22Rv1 (cell line): ENCODE results near the gene GPHN.

Experiments
- H3K27ac ChIP-seq: fragments of 450-650 bp; 2 replicates; pipeline ENCODE4 v1.5.1; 2017
- CTCF ChIP-seq: fragments of 450-650 bp; IDR thresholded peaks from 2 replicates; pipeline ENCODE4 v1.5.1; 2017; ENCODE audit warnings: mild to moderate bottlenecking
- ZFX ChIP-seq: fragments of 450-650 bp; IDR thresholded peaks from 2 replicates; pipeline ENCODE4 v1.6.1; 2017; ENCODE audit warnings: antibody characterized with exemption, borderline replicate concordance

Gene GPHN

GRCh38 chr14:67167420-67168109 lies 659.6 kb downstream of the GPHN start:
- no peak for TF ChIP-seq ZFX
- no peak overlapping the region for H3K27ac ChIP-seq

DNA sequence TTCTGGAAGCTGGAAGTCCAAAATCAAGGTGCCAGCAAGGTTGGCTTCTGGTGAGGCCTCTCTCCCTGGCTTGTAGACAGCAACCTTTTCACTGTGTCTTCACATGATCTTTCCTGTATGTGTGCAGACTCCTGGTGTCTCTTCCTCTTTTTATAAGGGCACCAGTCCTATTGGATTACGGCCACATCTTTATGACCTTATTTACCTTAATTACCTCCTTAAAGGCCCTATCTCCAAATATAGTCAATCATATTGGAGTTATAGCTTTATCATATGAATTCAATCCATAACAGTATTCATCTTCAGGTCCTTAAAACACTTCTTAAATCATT lies 660.1 kb downstream of the GPHN start:
- H3K27ac ChIP-seq = no peak overlapping the region
- TF ChIP-seq ZFX = no peak
- no peak for TF ChIP-seq CTCF

DNA sequence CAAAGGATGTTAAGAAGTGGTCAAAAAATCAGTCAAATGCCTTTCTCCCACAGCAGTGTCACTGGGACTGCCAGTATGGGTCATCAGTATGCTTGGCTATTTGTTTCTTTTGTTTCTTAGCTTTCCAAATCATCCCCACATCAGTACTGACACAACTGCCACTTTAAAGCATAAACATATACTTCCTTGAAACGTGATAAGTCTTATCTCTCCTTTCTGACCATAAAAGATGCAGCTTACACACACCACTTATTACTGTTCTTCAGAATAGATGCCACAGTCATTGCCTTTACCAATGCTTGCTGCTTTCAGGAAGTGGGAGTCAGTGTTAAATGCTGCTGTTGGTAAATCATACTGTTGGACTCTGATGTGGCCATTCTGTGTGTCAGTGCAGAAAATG lies 662.7 kb downstream of the GPHN start:
- TF ChIP-seq CTCF (no peak), ZFX (no peak)
- no peak overlapping the region for H3K27ac ChIP-seq

DNA sequence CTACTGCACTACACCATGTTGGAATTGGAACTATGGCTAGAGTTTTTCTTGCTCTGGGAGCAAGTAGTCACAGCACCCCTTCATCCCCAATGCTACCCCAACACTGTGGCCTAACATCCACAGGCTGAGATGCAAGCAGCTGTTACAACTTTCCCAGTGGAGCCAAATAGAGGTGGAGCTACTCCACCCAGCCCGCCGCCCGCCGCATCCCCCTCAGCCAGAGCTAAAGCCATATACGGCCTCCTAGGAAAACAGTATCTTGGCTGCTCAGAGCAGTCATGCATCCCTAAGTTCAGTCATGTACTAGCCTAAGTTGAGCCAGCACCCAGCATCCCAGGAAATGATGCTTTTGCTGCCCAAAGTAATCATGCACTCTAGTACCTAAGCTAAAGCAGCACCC lies 664.1 kb downstream of the GPHN start:
- TF ChIP-seq ZFX = no peak
- no peak for TF ChIP-seq CTCF
- H3K27ac ChIP-seq = no peak overlapping the region

DNA sequence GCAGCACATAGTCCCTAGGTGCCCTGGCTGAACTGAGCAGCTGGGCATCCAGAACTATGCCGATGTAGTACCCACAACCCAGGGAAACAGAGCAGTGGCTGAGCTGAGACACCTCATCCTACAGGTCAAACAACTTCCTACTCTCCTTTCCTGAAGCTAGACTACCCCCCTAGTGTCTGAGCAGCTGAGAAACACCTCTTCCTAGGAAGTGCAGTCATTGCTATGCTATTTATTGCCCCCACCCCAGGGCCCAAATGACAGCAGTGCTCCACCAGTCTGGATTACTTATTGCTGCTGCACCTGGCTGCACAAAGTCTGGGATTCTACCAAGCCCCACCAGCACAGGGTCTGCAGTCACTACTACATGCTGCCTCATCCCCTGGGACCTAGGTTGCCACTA lies 664.6 kb downstream of the GPHN start:
- TF ChIP-seq CTCF = no peak
- TF ChIP-seq ZFX = no peak
- no peak overlapping the region for H3K27ac ChIP-seq

DNA sequence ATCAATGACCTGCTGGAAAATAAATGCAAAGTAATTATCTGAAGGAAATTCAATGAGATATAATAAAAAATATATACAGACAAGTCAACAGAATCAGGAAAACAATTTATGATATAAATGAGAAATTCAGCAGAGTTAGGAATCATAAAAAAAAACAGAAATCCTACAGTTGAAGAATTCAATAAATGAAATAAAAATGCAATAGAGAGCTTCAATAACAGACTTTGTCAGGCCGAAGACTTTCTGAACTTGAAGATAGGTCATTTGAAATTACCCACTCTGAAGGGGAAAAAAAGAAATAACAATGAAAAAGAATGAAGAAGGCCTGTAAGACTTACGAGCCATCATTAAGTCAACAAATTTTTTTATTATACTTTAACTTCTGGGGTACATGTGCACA lies 665.8 kb downstream of the GPHN start:
- no peak overlapping the region for H3K27ac ChIP-seq
- TF ChIP-seq ZFX (no peak), CTCF (no peak)

DNA sequence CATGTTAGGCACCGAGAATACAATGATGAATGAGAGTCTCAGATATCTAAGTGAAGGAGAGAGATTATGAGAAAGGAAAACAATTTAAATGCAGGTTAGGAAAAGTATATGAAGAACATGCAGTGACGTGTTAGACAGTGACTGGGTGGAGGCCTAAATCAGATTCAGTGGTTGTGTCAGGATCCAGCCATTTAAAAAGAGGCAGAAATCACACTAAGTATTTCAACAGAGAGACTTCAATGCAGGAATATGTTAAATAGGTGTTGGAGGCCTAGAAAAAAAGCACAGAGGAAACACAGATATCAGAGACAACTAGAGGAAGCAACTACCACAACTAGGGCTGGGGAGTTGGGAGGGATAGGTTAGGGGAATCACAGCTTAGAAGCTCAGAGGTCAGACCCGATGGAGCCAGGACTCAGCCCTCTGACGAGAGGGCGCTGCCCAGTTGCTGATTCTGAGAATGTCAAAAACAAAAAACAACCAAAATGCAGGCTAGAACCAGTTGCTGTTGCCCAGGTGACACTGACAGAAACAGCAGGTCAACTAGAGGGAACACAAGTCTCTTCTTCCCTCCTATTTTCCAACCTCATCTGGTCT lies 678.3 kb downstream of the GPHN start:
- TF ChIP-seq CTCF = no peak
- TF ChIP-seq ZFX = no peak
- no peak overlapping the region for H3K27ac ChIP-seq
